HS-27A (cell line): ENCODE results near the gene PACSIN1.
A peak's percentile ranks its signal among the peaks of the same experiment; 100 is the strongest.

Source experiments
- DNase-seq: peaks from one replicate; pipeline ENCODE4 v3.0.0-alpha.2; 2012; ENCODE audit warnings: low read depth, missing footprints

The PACSIN1 gene

GRCh38 chr6:34514593-34515472, 49.0 kb downstream of the PACSIN1 start:
- no peak for DNase-seq

GRCh38 chr6:34515473-34516387, 49.9 kb downstream of the PACSIN1 start:
- DNase-seq = no peak

GRCh38 chr6:34516391-34517324, 50.8 kb downstream of the PACSIN1 start:
- DNase-seq = no peak

- DNase-seq = no peak
These were observed 51.6 kb downstream of the PACSIN1 start for GRCh38 chr6:34517461-34517881.

- DNase-seq = no peak
These were observed 52.1 kb downstream of the PACSIN1 start for GRCh38 chr6:34517966-34518365.

GRCh38 chr6:34518669-34519365, 52.9 kb downstream of the PACSIN1 start:
- DNase-seq = no peak

- no peak for DNase-seq
These were observed 54.2 kb downstream of the PACSIN1 start for GRCh38 chr6:34519971-34520644.

GRCh38 chr6:34520645-34521462, 55.0 kb downstream of the PACSIN1 start:
- DNase-seq = no peak

- no peak for DNase-seq
These were observed 55.8 kb downstream of the PACSIN1 start for GRCh38 chr6:34521463-34522285.

GRCh38 chr6:34522761-34523160, 56.9 kb downstream of the PACSIN1 start:
- DNase-seq = no peak

GRCh38 chr6:34523441-34524206, 57.7 kb downstream of the PACSIN1 start:
- DNase-seq = no peak

- DNase-seq = no peak
These were observed 58.6 kb downstream of the PACSIN1 start for GRCh38 chr6:34524499-34524898.

- no peak for DNase-seq
These were observed 59.1 kb downstream of the PACSIN1 start for GRCh38 chr6:34524971-34525370.

GRCh38 chr6:34525431-34526175, 59.7 kb downstream of the PACSIN1 start:
- DNase-seq = no peak

GRCh38 chr6:34526241-34526972, 60.5 kb downstream of the PACSIN1 start:
- no peak for DNase-seq

- peak; percentile 59 for DNase-seq
These were observed 61.3 kb downstream of the PACSIN1 start for GRCh38 chr6:34526992-34527728.
